ENCODE data around the gene FABP7. TPM values are rescaled to one million over a fixed set of nuclear protein-coding genes. Genes with fewer than 3 reads are reported as not detected.

FABP7 gene
- total RNA-seq, 1 donor = not detected

DNA sequence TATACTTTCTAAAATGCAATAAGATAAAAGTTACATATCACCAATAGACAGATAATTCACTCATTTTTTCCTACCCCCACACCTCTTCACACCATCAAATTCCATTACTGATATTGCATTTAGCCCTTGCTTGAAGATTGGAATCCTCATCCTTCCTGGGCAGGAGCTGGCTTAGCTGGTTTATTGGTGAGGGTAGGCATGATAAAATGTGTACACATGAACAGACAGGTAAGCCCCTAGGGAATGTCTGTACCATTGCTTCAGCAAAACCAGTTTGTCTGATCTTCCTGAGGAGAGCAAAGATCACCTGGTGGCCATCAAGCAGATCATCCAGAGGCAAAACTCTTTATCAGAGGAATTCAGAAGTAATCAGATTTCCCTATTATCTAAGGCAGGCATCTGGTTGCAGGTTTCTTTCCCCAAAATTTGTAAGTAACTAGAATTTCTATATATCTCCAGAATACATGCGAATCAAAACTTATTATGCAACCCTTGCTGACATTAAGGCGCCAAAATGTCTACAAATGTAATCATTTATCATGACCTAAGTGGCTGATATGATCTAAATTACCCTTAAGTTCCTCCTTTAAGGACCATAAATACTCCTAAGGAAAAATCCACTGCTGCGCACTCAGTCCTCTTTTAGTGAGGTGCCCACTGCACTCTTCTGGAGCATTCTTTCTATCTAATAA lies 6.6 kb upstream of the FABP7 start:
- TF ChIP-seq, protein P1, sequence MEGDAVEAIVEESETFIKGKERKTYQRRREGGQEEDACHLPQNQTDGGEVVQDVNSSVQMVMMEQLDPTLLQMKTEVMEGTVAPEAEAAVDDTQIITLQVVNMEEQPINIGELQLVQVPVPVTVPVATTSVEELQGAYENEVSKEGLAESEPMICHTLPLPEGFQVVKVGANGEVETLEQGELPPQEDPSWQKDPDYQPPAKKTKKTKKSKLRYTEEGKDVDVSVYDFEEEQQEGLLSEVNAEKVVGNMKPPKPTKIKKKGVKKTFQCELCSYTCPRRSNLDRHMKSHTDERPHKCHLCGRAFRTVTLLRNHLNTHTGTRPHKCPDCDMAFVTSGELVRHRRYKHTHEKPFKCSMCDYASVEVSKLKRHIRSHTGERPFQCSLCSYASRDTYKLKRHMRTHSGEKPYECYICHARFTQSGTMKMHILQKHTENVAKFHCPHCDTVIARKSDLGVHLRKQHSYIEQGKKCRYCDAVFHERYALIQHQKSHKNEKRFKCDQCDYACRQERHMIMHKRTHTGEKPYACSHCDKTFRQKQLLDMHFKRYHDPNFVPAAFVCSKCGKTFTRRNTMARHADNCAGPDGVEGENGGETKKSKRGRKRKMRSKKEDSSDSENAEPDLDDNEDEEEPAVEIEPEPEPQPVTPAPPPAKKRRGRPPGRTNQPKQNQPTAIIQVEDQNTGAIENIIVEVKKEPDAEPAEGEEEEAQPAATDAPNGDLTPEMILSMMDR (IDR thresholded peaks at IDR 0.05; ENCODE audit: insufficient read depth, low read length) = no peak
- H3K4me3 ChIP-seq (ENCODE audit: low read depth, low read length) = no peak overlapping the region
- DNase-seq (ENCODE audit: low read depth) = no peak

DNA sequence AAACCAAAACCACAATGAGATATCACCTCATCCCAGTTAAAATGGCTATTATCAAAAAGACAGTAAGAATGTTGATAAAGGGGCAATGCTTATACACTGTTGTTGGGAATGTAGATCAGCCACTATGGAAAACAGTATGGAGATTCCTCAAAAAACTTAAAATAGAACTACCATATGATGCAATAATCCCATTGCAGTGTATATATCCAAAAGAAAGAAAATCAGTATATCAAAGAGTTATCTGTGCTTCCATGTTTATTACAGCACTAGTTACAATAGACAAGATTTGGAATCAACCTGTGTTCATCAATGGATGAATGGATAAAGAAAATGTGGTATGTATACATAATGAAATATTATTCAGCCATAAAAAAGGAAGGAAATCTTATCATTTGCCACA lies 3.5 kb upstream of the FABP7 start:
- no peak for DNase-seq (ENCODE audit: low read depth)
- no peak overlapping the region for H3K4me3 ChIP-seq (ENCODE audit: low read depth, low read length)
- TF ChIP-seq, protein P1 (IDR thresholded peaks at IDR 0.05; ENCODE audit: insufficient read depth, low read length) = no peak

DNA sequence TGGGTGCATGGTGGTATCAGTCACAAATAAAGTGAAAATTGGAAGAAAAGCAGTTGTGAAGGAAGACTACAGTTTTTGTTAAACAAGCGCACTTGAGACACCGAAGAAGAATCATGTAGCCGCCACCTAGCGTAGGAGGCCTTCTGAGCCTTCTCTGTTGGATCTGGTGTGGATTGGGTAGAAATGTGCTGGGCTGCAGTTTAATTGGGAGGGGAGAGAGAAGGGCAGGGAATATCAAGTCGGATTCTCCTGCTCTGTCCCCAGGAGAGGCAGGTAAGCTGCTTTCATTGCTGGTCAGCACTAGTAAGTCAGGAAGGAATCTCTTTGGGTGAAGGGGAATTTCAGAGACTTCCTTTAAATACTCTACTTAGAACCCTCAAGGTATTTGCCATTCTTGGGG lies 1.2 kb upstream of the FABP7 start:
- TF ChIP-seq, protein P1 (IDR thresholded peaks at IDR 0.05; ENCODE audit: insufficient read depth, low read length) = no peak

DNA sequence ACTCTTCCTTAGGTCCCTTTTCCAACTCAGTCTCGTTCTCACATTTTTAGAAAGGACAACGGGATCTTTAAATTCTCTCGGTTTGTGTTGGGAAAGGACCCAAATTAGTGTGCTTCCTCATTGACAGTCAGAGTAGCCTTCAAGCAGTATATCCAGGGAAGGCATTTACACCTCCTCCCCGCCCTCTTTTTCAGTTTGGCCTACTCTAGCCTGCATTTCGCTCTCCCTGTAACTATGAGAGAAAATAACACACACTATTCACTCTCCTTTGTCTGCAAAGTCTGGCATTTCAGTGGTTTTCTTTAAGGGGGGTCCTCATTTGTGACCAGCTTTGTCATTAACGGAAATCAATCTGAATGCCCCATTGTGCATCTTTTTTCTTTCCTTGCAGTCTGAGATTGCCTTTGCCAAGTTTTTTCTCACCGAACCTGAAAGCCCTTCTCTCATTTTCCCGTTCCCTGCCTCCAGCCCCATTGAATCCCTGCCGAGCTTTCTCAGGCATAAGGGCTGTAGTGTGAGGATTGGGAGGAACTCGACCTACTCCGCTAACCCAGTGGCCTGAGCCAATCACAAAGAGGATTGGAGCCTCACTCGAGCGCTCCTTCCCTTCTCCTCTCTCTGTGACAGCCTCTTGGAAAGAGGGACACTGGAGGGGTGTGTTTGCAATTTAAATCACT lies 393 bp upstream of the FABP7 start:
- no peak for DNase-seq (ENCODE audit: low read depth)
- TF ChIP-seq, protein P1 (IDR thresholded peaks at IDR 0.05; ENCODE audit: insufficient read depth, low read length) = no peak
- H3K4me3 ChIP-seq (ENCODE audit: low read depth, low read length) = no peak overlapping the region

More for the DNA sequence above, 1.2 kb upstream of the FABP7 start:
- no peak for DNase-seq (ENCODE audit: low read depth)
- H3K4me3 ChIP-seq (ENCODE audit: low read depth, low read length) = no peak overlapping the region

DNA sequence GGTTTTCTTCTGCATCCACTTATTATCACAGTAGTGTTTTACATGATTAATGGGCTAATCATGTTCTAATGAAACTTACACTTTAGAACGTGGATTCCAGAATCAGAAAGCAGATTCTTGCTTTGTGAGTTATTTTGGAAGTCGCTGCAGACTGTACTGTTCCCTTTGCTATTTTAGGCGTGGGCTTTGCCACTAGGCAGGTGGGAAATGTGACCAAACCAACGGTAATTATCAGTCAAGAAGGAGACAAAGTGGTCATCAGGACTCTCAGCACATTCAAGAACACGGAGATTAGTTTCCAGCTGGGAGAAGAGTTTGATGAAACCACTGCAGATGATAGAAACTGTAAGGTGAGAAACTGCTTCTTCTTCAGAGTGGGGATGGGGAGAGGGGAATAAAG lies 598 bp downstream of the FABP7 start:
- TF ChIP-seq, protein P1 (IDR thresholded peaks at IDR 0.05; ENCODE audit: insufficient read depth, low read length) = no peak
- no peak overlapping the region for H3K4me3 ChIP-seq (ENCODE audit: low read depth, low read length)
- no peak for DNase-seq (ENCODE audit: low read depth)

DNA sequence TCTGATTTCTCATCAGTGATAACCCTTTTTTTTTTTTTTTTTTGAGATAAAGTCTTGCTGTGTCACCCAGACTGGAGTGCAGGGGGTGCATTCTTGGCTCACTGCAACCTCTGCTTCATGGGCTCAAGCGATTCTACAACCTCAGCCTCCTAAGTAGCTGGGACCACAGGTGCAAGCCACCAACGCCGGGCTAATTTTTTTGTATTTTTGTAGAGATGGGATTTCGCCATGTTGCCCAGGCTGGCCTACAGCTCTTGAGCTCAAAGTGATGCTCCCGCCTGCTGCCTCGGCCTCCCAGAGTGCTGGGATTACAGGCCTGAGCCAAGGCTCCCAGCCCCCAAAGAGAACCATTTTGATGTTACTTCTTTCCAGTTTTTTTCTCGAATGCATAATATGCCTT lies 2.2 kb downstream of the FABP7 start:
- DNase-seq (ENCODE audit: low read depth) = no peak
- no peak overlapping the region for H3K4me3 ChIP-seq (ENCODE audit: low read depth, low read length)
- TF ChIP-seq, protein P1 (IDR thresholded peaks at IDR 0.05; ENCODE audit: insufficient read depth, low read length) = no peak
